NCI-H1417 treated with DMSO at 0.1 percent for 48 hours (cell line): ENCODE data around the gene PRR11.
"Not testable (repeated sequence)": the region's sequence is repeated elsewhere in the genome, so short reads cannot be mapped to it uniquely, and the experiment has no call there.

Experiments used
- DNase-seq: peaks from one replicate; lab custom pipeline; 2025; lab: John Stamatoyannopoulos, UW

The PRR11 gene

GRCh38 chr17:59155439-59156177, at the start of gene PRR11:
Gene PRR11, plus strand, starts transcription at chr17:59155746. Its CDS starts 14,007 bp downstream, at chr17:59169753.
- DNase-seq = peak; percentile 100

DNA sequence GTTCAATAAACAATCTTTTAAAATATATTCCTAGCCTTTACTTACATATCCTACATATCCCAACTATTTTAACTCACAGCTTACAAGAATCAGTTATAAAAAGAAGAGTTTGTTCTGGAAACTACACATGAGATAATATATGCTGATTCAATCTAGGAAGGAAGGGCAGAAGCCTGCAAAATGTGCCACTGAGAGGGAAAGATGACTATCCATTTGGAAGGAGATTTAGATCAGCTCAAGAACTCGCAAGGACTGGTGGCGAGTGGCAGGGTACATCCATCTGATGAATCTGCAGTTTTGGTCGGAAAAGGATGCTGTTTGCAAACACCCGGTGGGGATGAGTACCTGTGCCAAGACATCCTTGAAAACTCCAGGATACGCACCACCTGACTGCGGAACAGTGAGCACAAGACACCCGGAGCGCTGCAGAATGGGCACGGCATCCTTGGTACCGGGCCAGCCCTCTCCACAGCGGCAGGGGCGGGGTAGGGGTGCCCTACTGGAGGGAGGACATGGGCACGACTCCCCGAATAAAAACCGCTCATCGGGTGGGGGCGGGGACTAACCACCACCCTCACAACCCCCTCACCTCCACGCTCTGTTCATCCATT, 49.6 kb upstream of the PRR11 start:
- no peak for DNase-seq

- DNase-seq = peak; percentile 91
Observed at GRCh38 chr17:59106463-59107305, 48.9 kb upstream of the PRR11 start, which contains the start of gene TRIM37. Gene TRIM37, minus strand, starts transcription at chr17:59106880. Its CDS starts 419 bp downstream, at chr17:59106461.

DNA sequence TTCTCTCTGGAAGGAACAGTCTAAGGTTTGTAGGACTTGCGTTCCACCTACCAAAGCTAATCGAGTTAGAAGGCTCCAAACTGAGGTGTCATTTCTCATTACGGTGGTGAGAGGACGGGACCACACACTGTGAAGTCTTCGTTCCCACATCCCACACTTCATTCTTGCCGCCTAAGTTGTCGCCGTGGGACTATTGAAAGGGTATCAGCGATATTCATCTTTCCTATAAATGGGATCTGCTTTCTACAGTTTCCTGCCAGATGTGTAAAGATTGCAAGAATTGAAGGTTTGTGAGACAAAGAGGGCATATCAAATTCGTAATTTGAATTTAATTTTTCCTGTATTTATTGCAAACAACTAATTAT, 48.3 kb upstream of the PRR11 start:
- DNase-seq = no peak

- DNase-seq = no peak
Observed at GRCh38 chr17:59108400-59109102, 47.0 kb upstream of the PRR11 start.

DNA sequence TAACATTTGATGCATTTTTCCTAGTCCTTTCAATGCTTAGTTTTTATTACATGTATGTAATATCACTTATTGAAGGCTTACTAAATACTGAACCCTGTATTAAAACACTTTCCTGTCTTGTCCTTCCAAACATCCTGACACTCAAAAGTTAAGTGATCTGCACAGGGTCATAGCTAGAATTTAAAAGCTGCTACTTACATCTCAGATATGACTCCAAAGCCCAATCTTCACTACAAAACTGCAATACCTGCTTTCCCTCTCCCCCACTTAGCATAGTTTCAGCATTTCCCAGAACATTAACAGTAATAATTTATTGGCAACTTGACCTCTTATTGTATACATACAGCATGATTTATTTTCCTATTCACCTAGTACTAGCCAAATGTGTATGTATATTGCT, 44.6 kb upstream of the PRR11 start:
- DNase-seq = no peak

GRCh38 chr17:59111539-59111938, 44.0 kb upstream of the PRR11 start:
- no peak for DNase-seq

DNA sequence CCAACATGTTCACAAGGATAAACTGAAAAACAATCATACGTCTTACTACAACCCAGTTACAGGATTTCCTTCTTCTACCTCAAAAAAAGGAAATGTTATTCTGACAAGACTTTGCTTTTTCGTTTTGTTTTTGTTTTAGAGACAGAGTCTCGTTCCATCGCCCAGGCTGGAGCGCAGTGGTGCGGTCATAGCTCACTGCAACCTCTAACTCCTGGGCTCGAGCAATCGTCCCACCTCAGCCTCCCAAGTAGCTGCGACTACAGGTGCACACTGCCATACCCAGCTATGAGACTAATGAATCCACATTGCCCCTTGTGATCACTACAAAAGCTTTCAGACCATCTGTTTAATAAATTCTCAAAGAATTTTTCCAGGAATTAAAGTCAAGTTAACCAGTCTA, 40.1 kb upstream of the PRR11 start:
- DNase-seq = no peak

DNA sequence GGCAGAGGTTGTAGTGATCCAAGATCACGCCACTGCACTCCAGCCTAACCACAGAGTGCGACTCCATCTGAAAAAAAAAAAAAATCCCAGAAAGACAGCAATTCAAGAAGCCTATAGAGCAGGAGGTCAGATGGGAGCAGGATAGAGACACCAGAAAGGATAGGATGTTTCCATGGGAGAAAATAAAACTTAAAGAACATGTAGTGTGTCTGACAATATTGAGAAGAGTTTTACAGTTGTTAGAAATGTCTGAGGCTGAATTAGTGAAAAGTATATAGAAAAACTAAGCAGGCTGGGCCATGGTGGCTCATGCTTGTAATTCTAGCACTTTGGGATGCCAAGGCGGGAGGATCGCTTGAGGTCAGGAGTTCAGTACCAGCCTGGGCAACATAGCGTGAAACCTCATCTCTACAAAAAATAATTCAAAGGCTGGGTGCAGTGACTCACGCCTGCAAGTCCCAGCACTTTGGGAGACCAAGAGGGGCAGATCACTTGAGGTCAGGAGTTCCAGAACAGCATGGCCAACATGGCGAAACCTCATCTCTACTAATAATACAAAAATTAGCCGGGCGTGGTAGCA, 33.6 kb upstream of the PRR11 start:
- DNase-seq = no peak

- no peak for DNase-seq
Observed at GRCh38 chr17:59124665-59125064, 30.9 kb upstream of the PRR11 start.

DNA sequence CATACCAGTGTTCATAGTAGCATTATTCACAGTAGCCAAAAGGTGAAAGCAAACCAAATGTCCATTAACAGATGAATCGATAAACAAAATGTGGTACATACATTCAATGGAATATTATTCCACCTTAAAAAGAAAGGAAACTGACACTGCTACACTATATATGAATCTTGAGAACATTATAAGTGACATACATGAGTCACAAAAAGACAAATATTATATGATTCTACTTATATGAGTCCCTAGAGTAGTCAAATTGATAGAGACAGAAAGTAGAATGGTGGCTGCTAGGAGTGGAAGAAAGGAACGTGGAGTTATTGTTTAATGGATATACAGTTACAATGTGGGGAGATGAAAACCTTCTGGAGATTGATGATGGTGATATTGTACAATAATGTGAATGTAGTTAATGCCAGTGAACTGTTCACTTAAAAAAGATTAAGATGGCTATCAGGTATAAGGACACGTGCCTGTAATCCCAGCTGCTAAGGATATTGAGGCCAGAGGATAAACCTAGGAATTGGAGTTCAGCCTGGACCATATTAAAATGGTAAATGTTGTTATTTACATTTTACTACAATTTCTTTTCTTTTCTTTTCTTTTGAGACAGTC, 28.6 kb upstream of the PRR11 start:
- DNase-seq = no peak

DNA sequence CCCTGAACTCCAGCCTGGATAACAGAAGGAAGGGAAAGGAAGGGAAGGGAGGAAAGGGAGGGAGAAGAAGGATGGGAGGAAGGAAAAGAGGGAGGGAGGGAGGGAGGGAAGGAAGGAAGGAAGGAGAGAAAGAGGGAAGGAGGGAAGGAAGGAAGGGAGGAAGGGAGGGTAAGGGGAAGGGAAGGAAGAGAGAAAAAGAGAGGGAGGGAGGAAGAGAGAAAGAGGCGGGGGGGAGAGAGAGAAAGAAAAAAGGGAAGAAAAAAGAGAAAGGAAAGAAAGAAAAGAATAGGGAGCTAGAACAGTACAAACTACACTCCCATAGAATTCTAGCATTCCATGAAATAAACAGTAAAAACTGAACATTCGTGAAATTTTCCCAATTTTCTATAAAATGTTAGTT, 25.7 kb upstream of the PRR11 start:
- DNase-seq = no peak

GRCh38 chr17:59131131-59131530, 24.4 kb upstream of the PRR11 start:
- no peak for DNase-seq

DNA sequence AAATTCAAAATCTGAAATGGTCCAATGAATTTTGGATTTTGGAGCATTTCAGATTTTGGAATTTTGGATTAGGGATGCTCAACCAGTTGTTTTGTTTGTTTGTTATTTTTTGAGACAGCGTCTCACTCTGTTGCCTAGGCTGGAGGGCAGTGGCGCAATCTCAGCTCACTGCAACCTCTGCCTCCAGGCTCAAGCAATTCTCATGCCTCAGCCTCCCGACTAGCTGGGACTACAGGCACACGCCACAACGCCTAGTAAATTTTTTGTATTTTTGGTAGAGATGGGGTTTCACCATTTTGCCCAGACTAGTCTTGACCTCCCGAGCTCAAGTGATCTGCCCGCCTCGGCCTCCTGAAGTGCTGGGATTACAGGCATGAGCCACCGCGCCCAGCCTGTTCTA, 17.2 kb upstream of the PRR11 start:
- DNase-seq = not testable (repeated sequence)

GRCh38 chr17:59139939-59140338, 15.6 kb upstream of the PRR11 start:
- no peak for DNase-seq

GRCh38 chr17:59141860-59142259, 13.7 kb upstream of the PRR11 start:
- no peak for DNase-seq

DNA sequence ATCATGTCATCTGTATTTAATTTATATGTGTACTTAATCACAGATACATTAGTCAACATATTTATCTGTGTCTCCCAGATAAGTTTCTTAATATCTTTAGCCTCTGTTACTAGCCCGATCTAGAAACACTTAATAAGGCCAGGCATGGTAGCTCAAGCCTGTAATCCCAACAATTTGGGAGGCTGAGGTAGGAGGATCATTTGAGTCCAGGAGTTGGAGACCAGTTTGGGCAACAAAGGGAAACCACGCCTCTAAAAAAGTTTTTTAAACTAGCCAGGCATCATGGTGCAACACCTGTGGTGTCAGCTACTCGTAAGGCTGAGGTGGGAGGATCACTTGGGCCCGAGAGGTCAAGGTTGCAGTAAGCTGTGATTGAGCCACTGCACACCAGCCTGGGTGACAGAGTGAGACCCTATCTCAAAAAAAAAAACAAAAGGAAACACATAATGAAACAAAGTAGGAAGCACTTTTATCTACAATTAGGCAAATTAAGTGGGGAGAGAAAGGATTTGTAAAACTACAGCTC, 9.9 kb upstream of the PRR11 start:
- no peak for DNase-seq

- no peak for DNase-seq
Observed at GRCh38 chr17:59149051-59149450, 6.5 kb upstream of the PRR11 start.

GRCh38 chr17:59149841-59150511, 5.6 kb upstream of the PRR11 start:
- no peak for DNase-seq

- DNase-seq = no peak
Observed at GRCh38 chr17:59151006-59151405, 4.5 kb upstream of the PRR11 start.

DNA sequence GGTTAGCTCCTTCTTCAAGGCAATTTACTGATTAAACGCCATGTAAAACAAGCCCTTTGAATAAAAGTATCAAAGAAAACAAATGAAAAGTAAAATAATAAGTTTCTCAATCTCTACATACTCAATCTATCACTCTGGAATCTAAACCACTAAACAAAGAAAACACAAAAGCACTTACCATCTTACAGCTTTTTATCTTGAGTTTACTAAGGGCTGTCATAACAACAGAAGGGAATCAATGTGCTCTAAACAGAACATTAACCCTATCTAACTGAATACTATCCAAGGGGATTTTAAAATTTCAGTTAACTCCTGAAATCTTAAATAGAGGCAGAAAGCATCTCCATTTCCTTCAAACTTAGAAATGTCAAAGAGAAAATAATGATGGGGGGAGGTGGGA, 4.0 kb upstream of the PRR11 start:
- no peak for DNase-seq
